Sigmoid colon (tissue), 4 donors: Measurements from ENCODE around the gene TSHZ1.

Experiments used
- EP300 ChIP-seq, 4 donors: sonication (generic); formaldehyde crosslinking; IDR thresholded peaks; one replicate each; pipeline ENCODE4 v1.6.1; 2017; ENCODE audit warnings: antibody characterized with exemption in 4 of 4
- POLR2AphosphoS5 ChIP-seq, 4 donors: sonication (generic); formaldehyde crosslinking; IDR thresholded peaks; one replicate each; pipeline ENCODE4 v1.6.1; 2017; ENCODE audit warnings: antibody characterized with exemption in 4 of 4
- TF ChIP-seq, protein P1 (sequence below), 4 experiments: fragments of 450-650 bp in 3 of 4; fragments of 200-600 bp in 1 of 4; IDR thresholded peaks; one replicate each; pipeline ENCODE4 v1.5.1; 2016 to 2019; ENCODE audit warnings: antibody characterized with exemption in 4 of 4, mild to moderate bottlenecking in 3 of 4, moderate library complexity in 2 of 4

DNA sequence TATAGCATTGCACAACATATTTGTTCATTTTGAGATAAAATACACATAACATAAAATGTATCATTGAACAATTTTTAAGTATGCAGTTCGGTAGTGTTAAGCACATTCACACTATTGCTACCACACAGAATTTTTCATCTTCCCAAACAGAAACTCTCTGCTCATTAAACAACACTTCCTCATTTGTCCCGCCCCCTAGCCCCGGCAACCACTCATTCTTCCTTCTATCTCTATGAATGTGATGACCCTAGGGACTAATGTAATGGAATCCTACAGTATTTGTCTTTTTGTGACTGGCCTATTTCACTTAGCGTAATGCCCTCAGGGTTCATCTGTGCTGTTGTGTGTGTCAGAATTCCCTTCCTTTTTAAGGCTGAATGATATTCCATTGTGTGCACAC, 95.4 kb downstream of the TSHZ1 start:
- no peak for TF ChIP-seq POLR2AphosphoS5 (IDR thresholded peaks at IDR 0.05)
- TF ChIP-seq EP300 (IDR thresholded peaks at IDR 0.05), result no peak
- TF ChIP-seq, protein P1, sequence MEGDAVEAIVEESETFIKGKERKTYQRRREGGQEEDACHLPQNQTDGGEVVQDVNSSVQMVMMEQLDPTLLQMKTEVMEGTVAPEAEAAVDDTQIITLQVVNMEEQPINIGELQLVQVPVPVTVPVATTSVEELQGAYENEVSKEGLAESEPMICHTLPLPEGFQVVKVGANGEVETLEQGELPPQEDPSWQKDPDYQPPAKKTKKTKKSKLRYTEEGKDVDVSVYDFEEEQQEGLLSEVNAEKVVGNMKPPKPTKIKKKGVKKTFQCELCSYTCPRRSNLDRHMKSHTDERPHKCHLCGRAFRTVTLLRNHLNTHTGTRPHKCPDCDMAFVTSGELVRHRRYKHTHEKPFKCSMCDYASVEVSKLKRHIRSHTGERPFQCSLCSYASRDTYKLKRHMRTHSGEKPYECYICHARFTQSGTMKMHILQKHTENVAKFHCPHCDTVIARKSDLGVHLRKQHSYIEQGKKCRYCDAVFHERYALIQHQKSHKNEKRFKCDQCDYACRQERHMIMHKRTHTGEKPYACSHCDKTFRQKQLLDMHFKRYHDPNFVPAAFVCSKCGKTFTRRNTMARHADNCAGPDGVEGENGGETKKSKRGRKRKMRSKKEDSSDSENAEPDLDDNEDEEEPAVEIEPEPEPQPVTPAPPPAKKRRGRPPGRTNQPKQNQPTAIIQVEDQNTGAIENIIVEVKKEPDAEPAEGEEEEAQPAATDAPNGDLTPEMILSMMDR (IDR thresholded peaks at IDR 0.05), result no peak
